GM12801 (cell line): ENCODE measurements around the gene CTDSP2.

Source experiments
- TF ChIP-seq, protein P1 (sequence below): IDR thresholded peaks from one replicate; pipeline ENCODE4 v1.5.1; 2011; ENCODE audit warnings: control low read depth; ENCODE audit not compliant: insufficient read length; ENCODE audit errors: extremely low read depth

The CTDSP2 gene

GRCh38 chr12:57844709-57845477, 1.6 kb downstream of the CTDSP2 start:
- TF ChIP-seq, protein P1, sequence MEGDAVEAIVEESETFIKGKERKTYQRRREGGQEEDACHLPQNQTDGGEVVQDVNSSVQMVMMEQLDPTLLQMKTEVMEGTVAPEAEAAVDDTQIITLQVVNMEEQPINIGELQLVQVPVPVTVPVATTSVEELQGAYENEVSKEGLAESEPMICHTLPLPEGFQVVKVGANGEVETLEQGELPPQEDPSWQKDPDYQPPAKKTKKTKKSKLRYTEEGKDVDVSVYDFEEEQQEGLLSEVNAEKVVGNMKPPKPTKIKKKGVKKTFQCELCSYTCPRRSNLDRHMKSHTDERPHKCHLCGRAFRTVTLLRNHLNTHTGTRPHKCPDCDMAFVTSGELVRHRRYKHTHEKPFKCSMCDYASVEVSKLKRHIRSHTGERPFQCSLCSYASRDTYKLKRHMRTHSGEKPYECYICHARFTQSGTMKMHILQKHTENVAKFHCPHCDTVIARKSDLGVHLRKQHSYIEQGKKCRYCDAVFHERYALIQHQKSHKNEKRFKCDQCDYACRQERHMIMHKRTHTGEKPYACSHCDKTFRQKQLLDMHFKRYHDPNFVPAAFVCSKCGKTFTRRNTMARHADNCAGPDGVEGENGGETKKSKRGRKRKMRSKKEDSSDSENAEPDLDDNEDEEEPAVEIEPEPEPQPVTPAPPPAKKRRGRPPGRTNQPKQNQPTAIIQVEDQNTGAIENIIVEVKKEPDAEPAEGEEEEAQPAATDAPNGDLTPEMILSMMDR: no peak

GRCh38 chr12:57842342-57843294, 3.9 kb downstream of the CTDSP2 start:
- TF ChIP-seq, protein P1: no peak

DNA sequence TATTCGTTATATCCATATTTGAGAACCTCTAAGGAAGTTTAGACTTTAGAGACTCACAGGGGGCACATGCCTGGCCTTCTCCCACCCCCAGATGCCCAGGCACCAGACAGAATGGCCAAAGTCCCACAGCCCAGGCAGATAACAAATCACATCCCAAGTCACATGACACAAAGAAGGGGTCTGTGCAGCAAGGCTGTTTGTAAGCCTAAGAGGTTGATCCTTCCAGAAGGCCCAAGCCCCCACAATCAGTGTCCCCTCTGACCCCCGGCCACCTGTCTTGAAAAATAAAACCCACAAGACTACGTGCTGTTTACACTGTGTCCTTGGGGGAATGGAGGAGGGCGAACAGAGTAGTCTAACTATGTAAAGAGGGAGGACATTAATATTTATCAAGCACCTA, 5.1 kb downstream of the CTDSP2 start:
- TF ChIP-seq, protein P1: no peak

DNA sequence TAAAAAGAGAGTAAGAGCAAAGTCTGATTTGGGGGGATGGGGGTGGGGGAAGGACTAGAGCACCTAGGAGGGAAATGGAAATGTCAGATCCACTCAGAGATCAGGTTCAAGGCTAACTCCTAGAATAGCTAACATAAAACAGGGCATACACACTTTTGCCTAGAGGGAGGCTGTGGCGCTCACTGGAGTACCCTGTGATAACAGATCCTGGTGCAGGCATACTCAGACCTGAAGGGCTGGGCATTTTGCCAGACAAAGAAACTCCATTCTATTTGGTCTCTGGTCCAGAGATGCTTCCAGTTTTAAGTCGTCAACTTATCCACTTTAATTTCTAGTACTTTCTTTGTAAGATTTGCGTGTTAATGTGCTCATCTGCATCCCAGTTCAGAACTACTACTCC, 5.8 kb downstream of the CTDSP2 start:
- TF ChIP-seq, protein P1: no peak

DNA sequence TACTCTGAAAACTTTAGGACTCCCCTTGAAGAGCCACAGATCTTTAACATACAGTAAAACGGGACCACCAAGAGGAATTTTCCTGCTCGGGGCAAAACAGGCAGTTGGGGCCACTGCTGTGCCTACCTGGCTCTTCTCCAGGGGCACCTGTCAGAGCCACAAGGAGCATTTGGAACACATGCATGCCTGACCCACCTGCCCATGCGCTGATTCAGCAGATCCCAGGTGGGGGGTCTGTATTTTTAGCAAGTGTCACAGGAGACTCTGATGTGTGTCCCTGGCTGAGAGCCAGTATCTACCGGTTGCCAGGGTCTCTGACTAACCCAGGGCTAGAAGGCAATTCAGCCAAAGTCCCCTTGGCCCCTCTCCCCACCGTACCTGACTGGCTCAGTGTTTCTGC, 6.5 kb downstream of the CTDSP2 start:
- TF ChIP-seq, protein P1: no peak

DNA sequence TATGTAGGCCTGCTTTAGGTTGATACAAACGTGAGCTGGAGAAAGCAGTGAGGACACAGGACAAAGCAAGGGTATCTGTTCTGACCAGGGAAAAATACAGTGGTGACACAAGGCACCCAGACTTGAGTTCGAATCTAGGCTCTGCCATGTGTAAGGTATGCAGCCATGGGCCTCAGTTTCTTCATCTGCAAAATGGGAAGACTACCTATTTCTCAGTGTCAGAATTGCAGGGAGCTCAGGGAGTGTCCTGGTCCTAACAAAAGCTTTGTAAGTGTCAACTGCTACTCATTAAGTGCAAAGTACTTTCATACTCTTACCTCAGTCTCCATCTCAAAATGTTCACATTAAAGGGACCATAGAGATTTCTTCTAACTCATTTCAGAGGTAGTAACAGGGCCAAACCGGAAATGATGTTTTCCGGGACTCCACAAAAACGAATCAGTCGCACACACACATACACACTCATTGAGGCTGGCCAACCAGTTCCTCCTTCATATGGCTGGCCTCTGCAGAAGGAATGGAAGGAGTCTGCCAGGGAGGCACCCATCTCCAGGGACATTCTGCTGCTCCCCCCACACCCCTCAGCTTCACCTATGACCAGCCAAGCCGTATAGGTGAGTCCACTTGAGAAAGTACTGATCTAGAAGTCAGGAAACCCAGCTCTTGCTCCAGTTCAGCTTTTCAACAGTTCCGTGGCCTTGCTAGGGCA, 7.8 kb downstream of the CTDSP2 start:
- TF ChIP-seq, protein P1: no peak
